Superior temporal gyrus (tissue), 1 donor: ENCODE data around the gene ZBTB2.
"Not testable (repeated sequence)": the region's sequence is repeated elsewhere in the genome, so short reads cannot be mapped to it uniquely, and the experiment has no call there.

Experiments
- DNase-seq: peaks from one replicate; pipeline ENCODE4 v3.0.0-alpha.2; 2016; ENCODE audit errors: extremely low spot score

The ZBTB2 gene

GRCh38 chr6:151335930-151336329, 55.4 kb downstream of the ZBTB2 start:
- DNase-seq: no peak

GRCh38 chr6:151330130-151330696, 61.1 kb downstream of the ZBTB2 start:
- DNase-seq: no peak

- DNase-seq: no peak
Observed at GRCh38 chr6:151327101-151327500, 64.3 kb downstream of the ZBTB2 start.

GRCh38 chr6:151326116-151326825, 65.1 kb downstream of the ZBTB2 start:
- peak; percentile 6 for DNase-seq

GRCh38 chr6:151325075-151326050, 66.0 kb downstream of the ZBTB2 start:
- peak; percentile 42 for DNase-seq

GRCh38 chr6:151324488-151324825, 66.9 kb downstream of the ZBTB2 start:
- no peak for DNase-seq

GRCh38 chr6:151323791-151324487, 67.4 kb downstream of the ZBTB2 start:
- DNase-seq: peak; percentile 89

GRCh38 chr6:151322570-151322969, 68.8 kb downstream of the ZBTB2 start:
- DNase-seq: no peak

GRCh38 chr6:151321438-151321837, 69.9 kb downstream of the ZBTB2 start:
- no peak for DNase-seq

GRCh38 chr6:151320140-151320539, 71.2 kb downstream of the ZBTB2 start:
- DNase-seq: no peak

GRCh38 chr6:151317995-151318365, 73.4 kb downstream of the ZBTB2 start:
- DNase-seq: no peak

- no peak for DNase-seq
Observed at GRCh38 chr6:151317103-151317994, 74.0 kb downstream of the ZBTB2 start.

GRCh38 chr6:151315661-151316060, 75.7 kb downstream of the ZBTB2 start:
- DNase-seq: not testable (repeated sequence)
